Measurements from ENCODE around the gene CPNE5. TPM values are rescaled to one million over a fixed set of nuclear protein-coding genes. Genes with fewer than 3 reads are reported as not detected.

Gene CPNE5
- total RNA-seq, 1 donor from 2014 or later: 2.2 TPM

DNA sequence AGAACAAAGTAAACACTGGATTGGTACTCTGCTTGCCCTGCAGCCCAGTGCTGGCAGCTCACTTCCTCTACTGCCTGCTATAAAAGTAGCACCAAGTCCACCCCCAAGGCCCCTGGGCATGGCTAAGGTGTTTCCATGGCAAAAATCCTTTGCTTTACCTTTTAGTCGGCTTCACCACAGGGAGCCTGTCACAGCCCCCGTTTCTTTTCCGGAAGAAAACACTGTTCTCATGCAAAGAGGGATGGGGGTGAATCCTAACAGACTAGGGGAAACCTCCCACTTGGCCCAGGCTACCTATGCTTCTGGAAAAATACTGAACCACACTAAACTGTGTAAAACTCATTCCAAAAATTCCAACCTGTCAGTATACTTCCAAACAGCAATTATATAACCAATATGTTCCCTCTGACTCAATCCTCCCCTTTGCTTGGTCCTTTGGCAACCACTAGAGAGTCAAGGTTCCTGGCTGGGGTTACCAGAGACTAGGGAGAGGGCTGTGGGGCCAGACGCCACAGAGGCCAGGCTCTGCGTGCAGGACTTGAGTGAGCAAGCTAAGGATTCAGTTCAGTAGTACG is 19.2 kb upstream of the CPNE5 start:
- intact Hi-C loops (cut with micrococcal nuclease): no loop called here

DNA sequence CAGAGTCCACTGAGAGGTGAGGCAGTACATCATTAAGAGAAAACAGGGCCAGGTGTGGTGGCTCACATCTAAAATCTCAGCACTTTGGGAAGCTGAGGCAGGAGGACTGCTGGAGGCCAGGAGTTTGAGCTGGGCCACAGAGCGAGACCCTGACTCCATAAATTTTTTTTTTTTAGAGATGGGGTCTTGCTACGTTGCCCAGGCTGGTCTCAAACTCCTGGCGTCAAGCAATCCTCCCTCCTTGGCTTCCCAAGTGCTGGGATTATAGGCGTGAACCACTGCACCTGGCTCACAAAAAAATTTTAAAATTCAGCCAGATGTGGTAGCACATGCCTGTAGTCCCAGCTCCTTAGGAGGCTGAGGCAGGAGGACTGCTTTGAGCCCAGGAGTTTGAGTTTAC is 18.1 kb upstream of the CPNE5 start:
- intact Hi-C loops (cut with micrococcal nuclease): no loop called here

DNA sequence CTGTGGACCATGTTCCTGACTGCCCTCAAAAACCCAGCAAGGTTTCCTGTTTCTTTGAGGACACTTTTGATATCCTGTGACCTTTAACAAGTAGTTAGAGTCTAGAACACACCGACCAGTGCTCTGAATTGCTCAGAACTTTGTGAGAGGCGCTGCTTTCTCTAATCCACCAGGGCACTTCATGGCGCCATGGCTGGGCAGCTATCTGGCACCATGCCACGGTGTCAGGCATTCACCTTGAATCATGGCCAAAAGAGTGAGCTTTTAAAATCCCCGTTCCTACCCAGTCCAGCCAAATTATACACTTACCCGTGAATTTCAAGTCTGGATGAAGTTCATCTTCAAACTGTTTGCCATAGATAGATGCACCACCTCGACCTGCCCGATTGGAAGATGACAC is 17.0 kb upstream of the CPNE5 start:
- intact Hi-C loops (cut with micrococcal nuclease): no loop called here

DNA sequence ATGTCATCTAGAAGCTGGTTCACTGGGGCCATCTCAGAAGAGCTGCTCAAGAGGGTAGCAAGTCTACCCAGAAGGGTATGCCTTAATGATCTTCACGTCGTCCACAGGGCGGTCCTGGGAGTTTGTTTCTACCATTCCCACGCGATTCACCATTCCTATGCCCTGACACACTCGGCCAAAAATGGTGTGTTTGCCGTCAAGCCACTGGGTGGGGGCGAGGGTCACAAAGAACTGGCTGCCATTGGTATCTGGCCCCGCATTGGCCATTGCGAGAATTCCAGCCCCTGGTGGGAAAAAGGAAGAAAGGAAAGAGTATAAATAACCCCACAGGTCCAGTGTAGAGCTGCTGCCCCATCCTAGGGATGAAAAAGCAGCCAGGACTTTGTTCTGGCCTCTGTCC is 16.5 kb upstream of the CPNE5 start:
- intact Hi-C loops (cut with micrococcal nuclease): no loop called here

DNA sequence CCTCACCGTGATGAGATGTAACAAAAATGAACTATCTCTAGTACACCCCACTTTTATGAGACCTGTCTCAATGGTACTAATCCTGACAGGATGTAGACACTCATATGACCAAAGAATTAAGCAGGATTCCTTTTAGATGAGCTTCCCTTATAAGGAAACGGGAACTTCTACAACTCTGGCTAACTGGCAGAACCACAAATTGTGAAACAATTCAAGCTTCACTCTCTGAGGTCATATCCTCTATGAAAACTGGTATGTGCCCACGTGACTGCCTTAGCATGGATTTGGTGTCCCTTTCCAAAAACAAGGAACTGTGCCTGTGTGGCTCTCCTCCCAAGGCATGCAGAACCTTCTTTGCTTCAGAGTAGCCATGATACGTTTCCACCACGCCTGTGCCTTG is 14.1 kb upstream of the CPNE5 start:
- intact Hi-C loops (cut with micrococcal nuclease): no loop called here

DNA sequence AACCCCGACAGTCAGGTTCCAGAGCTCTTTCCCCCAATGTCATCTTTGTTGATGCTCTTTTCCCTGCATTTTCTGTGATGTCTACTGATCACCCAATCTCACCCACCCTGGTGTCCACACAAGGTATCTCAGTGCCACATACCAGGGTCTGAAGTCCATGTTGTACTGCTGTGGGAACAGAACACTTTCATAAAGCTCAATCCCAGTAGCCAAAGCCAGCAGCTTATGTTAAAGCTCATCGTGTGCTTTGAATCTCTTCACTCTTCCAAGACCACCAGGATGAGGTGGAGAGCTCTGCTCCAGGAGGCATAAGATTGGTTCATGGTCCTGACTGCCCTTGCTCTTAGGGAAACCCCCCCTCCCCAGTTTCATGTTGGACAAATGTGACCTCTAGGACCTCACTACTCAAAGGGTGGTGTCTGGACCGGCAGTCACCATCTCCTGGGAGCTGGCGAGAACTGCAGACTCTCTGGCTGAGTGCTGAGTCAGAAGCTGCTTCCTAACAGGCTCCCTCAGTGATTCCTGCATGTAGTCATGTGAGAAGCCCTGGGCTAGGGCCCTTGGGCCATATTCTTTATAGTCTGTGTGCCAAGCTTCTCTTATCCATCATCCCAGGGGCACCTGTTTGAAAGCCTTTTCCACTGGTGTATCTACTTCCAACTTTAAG is 13.4 kb upstream of the CPNE5 start:
- intact Hi-C loops (cut with micrococcal nuclease): no loop called here

DNA sequence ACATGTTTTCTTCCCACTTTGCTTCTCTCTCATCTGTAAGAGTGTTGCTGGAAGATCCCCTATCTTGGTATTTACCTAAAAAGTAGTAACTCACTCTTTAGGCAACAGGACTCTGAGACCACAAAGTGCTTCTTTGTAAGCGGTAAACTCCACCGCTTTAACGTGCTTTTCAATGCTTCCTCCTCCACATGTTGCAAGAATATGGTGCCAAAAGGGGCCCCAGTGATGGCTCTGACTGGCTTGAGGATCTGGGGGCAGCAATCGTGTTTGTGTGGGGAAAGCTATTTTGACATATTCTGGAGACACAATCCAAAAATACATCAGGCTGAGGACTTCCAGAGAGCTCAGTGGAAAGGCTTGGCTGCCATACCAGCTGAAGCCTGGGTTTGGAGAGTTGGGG is 12.4 kb upstream of the CPNE5 start:
- intact Hi-C loops (cut with micrococcal nuclease): loop anchor here (2.0 kb wide), 1 partner anchor 85 kb away; no protein-coding TSS in a partner anchor

DNA sequence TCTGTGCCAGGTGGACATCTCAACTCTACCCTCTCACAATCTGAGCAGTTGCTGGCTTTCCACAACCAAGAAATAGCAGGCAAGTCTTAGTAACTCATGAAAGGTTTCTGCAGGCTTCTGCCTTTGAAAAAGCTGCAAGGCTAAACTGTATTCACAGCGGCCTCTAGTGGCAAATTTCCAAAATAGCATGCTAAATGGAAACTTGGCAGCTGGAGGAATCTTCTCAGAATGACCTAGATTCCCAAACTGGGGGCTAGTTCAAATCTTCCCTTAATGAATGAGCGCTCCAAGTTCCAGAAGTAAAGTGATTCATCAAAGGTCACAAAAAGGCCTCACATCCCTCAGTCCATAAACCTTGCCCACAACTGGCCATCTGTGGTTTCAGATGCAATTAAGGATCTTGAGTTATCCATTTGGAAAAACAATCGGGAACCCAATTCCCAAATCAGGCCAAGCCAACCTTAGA is 11.9 kb upstream of the CPNE5 start:
- intact Hi-C loops (cut with micrococcal nuclease): loop anchor here (2.0 kb wide), 1 partner anchor 84 kb away; no protein-coding TSS in a partner anchor

DNA sequence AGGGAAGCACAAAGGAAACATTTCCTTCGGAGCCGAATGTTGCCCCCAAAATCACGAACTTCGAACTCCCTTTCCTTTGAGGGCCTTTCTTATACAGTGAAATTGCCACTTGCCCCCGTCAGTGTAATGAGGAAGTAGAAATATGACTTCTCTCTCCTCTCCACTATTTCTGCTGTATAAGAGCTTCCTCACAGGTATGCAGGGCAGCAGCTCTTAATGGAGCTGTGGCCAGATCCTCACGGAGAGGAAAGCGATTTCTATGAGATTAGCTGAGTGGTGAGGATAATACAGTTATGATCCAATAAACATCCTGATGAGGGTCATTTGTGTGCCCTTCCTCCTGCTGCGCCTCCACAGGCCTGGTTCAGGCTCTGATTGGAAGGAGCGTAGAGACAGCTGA is 10.8 kb upstream of the CPNE5 start:
- intact Hi-C loops (cut with micrococcal nuclease): loop anchor here (2.0 kb wide), 1 partner anchor 83 kb away; no protein-coding TSS in a partner anchor

DNA sequence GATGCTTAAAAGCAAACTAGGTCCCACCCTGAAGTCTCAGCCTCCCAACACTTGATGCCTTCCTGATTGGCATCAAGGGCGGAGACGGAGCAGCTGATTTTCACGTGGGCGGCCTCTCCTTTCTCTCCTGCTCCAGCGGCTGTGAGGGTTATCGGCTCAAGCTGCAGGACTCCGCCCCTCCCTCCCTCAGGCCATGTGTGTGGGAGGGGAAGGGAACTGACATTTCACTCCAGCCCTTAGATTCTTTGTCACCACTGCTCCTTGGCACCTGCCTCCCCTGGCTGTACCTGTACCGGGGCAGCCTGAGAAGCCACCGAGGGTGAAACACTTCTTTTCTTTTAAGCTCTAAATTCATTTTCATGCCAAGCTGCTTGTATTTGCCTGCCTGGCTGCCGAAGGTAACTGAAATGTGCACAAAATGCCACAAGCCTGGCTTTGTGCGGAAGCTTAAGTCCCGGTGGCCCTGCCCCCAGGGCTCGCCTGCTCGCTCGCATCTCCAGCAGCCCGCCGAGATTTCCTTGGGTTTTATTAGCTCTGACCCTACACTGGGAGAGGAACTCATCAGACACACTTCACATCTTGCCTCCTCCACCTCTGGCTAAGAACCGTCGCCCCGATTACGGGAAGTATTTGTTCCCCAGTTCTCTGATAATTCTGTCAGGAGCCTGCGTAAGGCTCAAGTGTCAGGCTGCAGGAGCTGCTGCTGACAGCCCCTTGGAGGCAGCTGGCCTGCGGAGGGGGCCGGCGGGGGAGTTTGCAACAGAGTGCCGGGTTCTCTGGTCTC is 9.6 kb upstream of the CPNE5 start:
- intact Hi-C loops (cut with micrococcal nuclease): no loop called here

DNA sequence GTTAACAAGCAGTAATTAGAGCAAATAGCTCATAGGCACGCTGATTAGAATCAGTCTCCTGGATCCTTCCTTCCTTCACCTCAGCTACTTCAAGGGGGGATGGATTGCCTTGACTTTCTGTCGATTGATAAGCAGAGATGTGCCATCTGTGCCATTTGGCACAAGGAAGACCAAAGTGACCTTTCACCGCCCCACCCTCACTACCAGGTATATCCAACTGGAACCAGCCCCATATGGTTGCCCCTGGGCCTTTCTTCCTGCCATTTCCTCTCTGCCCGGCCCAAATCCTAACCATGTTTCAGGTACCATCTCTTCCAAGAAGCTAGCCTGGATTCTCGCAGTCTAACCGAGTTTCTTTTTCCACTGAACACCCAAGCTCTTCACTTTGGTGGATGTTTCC is 8.7 kb upstream of the CPNE5 start:
- intact Hi-C loops (cut with micrococcal nuclease): no loop called here

DNA sequence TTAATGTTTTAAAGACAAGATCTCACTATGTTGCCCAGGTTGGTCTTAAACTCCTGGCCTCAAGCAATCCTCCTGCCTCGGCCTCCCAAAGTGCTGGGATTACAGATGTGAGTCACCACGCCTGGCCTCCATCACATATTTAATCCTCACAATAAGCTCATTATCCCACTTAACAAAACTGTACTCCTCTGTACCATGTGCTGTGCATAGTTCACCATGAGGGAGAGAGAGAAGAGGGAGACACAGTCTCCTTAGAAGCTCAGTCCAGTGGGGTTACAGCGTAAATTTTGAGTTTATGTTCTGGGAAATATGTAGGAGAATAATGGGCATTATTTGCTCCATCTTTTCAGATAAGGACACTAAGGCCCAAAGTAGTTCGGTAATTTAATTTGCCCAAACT is 7.9 kb upstream of the CPNE5 start:
- intact Hi-C loops (cut with micrococcal nuclease): no loop called here

DNA sequence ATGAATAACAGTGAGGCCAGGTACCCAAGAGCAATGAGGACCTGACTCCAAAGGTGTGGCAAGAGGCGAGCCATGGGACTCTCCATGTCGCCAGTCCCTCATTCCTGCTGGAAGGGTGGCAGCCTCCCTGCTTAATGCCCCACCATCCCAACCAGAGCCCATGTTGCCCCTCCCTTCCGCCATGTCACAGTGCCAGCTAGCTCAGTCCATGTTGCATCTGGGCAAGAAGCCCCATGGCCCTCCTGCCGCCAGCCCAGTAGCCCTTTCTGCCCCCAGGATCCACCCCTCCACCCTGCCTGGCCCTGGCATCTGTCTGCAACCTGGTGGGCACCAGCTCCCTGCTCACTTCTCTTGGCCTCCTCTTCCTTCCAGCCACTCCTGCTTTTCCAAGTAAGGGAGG is 6.0 kb upstream of the CPNE5 start:
- intact Hi-C loops (cut with micrococcal nuclease): no loop called here

DNA sequence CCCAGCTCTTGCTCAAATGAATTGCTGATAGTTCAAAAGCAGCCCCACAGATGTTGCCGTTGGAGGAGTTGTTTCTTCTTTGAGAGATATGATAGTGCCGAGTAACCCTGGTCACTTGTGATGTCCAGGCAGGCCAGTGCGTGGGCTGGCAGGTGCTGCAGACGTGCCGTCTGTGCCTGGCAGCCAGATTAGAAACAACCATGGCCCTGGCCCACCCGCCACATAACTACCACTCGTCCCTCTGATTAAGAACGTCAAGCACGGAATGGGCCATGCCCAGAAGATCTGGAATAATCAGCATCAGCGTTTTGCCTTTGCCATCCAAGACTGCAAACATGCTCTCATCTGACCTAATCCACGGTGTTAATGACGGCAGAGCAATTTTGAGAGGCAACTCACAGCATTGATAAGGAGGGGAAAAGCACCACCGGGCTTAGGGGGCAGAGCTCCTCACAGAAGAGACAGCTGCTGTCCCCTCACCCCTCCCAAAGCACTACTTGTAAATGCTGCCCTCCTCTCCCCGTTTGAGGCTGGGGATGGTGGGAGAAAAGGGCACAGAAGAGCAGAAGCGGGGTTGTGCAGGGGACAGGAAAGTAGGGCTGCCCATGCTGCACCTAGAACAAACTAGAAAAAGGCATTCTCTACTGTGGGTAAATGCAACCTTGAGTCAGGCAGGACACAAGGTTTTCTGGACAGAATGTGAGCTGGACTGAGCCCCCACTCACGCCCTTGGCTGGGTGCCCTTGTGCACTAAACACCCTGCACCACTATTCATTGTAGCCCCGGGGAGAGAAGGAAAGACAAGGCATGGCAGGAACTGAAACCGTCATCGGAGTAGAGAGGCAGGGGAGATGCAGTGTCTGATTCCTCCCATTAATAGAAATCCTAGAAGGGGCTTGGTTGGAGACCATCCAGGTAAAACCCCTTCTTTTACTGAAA is 5.3 kb upstream of the CPNE5 start:
- intact Hi-C loops (cut with micrococcal nuclease): no loop called here

DNA sequence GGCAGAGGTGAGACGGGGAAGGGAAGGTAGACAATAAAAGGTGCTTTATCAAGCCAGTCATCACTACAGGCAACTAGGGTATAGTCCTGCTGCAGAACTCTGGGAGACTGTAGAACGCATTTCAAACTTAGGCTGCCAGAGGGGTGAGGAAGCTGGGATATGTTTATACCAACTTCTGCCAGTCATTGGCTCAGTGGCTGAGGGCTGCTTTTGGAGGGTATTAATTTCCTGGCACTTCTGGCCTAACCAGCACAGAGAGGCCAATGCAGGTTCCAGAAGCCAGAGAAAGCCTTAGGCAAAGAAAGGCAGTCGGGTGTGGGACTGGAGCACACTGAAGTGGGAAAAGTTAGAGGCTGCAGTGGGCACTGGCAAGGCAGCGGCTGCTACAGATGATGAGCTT is 3.9 kb upstream of the CPNE5 start:
- intact Hi-C loops (cut with micrococcal nuclease): no loop called here

DNA sequence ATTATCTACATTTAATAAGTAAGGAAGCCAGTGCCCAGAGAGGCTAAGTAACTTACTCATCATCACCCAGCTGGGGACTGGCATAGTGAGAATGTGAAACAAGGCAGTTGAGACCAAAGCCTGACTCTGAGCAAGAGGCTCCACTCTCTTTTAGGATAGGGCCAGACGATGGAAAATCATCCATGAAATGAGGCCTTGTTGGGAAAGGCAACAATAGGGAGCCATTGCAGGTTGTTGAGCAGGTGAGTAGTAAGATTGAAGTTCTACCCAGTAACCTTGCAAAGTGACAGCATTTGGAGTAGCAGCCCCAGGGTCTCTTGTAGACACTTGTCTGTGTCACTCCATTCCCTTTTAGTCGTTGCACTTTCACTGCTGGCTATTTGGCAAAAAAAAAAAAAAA is 2.5 kb upstream of the CPNE5 start:
- intact Hi-C loops (cut with micrococcal nuclease): no loop called here

DNA sequence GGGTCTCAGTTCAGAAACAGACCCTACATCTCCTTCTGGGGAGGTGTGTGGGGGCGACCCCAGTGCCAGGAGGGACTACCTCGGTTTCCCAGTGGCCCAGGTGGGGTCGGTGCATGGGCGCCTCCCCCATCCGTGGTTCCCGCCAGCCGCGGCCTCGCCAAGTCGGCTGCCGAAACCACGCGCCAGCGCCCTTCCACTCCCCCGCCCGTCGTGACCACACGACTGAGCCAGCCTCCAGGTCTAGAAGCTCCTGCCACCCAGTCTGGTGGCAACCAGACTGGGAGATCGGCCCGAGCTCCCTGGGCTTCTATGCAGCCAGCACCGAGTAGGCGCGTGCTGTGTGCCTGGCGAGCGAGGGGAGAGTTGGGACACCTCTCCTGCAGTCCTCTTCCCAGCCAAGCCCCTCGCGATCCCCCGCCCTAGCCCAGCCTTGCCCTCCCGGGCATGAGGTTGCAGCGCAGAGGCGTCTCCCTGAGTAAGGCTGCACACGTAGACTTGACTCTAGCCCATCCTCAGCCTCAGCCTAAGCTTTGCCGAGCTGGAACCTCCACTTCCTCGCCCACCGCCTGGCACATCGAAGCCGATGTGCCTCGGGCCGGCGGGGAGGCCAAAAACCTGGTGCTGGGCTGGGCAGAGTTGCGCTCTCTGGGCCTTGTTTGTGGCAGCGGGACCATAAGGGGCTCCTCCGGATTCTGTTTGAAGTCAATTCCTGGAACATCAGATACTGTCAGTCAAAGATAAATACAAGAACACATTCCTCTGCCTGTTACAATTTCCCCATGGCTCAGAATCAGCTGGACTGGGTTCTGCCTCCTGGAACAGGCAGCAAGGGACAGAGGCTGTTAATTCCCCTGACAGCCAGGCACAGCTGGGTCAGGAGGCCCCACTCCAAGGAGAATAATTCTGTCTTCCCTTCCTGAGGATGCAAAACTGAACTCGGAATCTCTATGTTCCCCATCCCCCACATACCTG is 1.5 kb upstream of the CPNE5 start:
- intact Hi-C loops (cut with micrococcal nuclease): no loop called here

DNA sequence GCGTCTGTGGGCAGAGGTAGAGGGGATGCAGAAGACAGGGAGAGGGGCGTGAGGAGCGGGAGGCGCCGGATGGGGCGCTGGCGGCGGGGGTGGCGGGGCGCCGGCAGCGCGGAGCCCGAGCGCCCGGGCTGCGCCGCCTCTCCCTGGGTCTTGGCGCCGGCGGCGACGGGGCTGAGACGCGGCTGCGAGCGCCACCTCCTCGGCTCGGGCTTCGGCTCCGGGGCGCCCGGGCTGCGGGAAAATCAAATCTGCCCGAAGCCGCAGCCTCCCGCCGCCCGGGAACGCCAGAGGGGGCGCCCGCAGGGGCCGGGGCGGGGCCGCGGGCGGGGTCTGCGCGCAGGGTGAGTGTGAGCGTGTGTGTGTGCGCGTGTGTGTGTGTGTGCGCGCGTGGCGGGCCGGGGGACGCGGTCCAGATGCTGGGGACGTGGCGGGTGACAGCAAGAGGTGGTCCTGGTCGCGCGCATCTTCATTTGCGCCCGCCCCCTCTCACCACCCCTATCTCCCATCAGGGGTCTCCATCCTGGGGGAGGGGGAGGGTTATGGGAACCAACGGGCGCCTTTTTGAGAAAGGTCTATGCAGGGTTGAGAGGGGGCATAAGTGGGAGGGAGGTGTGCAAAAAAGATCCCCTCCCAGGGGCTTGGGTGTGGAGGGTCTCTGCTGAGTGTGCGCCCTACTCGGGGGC is 646 bp upstream of the CPNE5 start:
- intact Hi-C loops (cut with micrococcal nuclease): no loop called here

DNA sequence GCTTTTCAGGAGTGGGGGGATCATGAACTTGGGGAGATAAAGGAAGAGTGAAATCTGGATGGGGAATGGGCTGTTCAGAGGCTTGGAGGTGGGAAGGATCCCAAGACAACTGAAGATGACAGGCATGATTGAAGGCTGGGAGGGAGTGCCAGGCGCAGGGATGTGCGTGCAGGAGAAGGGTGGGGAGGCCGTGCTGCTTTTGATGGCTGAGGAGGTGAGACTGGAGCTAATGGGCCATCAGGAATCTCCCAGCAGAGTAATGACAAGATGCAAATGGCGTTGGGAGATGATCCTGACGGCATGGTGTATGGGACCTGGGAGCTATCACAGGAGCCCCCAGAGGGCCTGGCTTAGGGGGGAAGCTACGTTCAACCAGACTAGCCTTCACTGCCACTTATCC is 1.6 kb downstream of the CPNE5 start:
- intact Hi-C loops (cut with micrococcal nuclease): no loop called here

DNA sequence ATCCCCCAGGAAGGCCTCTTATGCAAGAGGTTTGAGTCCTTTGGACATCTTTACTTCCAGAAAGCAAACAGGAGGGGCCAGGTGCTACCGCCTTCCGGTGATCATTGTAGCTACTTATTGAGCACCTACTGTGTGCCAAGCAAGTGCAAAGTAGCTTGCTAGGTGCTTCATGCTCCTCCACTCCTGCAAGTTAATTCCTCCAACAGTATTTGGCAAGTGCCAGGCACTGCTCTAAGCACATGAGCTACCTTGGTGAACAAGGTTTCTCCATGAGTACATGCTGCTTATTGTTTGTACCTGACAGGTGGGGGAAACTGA is 2.3 kb downstream of the CPNE5 start:
- intact Hi-C loops (cut with micrococcal nuclease): no loop called here

Measured in T-helper 2 cell treated with Interferon-gamma antibody and Interleukin-4, amounts not matched to agents 100 ng/mL and 5 ng/mL, for 36 hours (primary cell).